Mesothelial cell of epicardium (in vitro differentiated cells): ENCODE results near the gene SLC12A5. TPM values are rescaled to one million over a fixed set of nuclear protein-coding genes. Genes with fewer than 3 reads are reported as not detected.
"Not testable (repeated sequence)": the region's sequence is repeated elsewhere in the genome, so short reads cannot be mapped to it uniquely, and the experiment has no call there.

Experiments
- DNase-seq, 2 experiments: peaks; one replicate each; pipeline ENCODE4 v3.0.0; 2021; ENCODE audit warnings: low spot score in 2 of 2; ENCODE audit not compliant: unreplicated experiment in 2 of 2
- H3K27ac Mint-ChIP-seq: 2 replicates; pipeline ENCODE4 v1.8.0; 2021; ENCODE audit warnings: mixed read lengths
- H3K27me3 Mint-ChIP-seq: 2 replicates; pipeline ENCODE4 v1.8.0; 2021; ENCODE audit warnings: low read depth, mixed read lengths
- H3K36me3 Mint-ChIP-seq: 2 replicates; pipeline ENCODE4 v1.8.0; 2021; ENCODE audit warnings: mixed read lengths
- H3K4me1 Mint-ChIP-seq: 2 replicates; pipeline ENCODE4 v1.8.0; 2021; ENCODE audit warnings: mixed read lengths
- H3K4me3 Mint-ChIP-seq: 2 replicates; pipeline ENCODE4 v1.8.0; 2021; ENCODE audit warnings: mild to moderate bottlenecking, moderate library complexity, mixed read lengths
- H3K9me3 Mint-ChIP-seq: 2 replicates; pipeline ENCODE4 v1.8.0; 2021; ENCODE audit warnings: mixed read lengths
- CTCF ChIP-seq: fragments of 200-600 bp; sonication (generic); IDR thresholded peaks from one replicate; pipeline ENCODE4 v1.5.0; 2021; ENCODE audit warnings: antibody characterized with exemption; ENCODE audit not compliant: unreplicated experiment
- total RNA-seq: library from RNA; stranded (reverse); gene quantifications from 3 replicates; pipeline ENCODE4 v1.2.1, GENCODE V29; 2021

SLC12A5 gene
- total RNA-seq, 1 donor from 2014 or later: 6.9 TPM

- TF ChIP-seq CTCF: no peak
- Mint-ChIP-seq H3K4me1 (peaks cover 47% of the 10 kb centered on the region), H3K36me3 (no peaks in the 10 kb centered on the region), H3K9me3 (no peaks in the 10 kb centered on the region), H3K4me3 (peak within 1 kb of the TSS; percentile 85), H3K27ac (peak within 1 kb of the TSS; percentile 93), H3K27me3 (no peaks in the 10 kb centered on the region)
- peak; percentile 90 to 92 for DNase-seq
Measured at GRCh38 chr20:46089417-46090388, 60.7 kb downstream of the SLC12A5 start, which contains the start of gene NCOA5. NCOA5 (minus strand) TSS chr20:46089962; CDS start chr20:46079424, 10,538 bp downstream.

- not testable (repeated sequence) for H3K36me3 Mint-ChIP-seq, H3K4me3 Mint-ChIP-seq, DNase-seq, H3K27me3 Mint-ChIP-seq, H3K27ac Mint-ChIP-seq, H3K9me3 Mint-ChIP-seq
- peaks cover 27% of the 10 kb centered on the region for H3K4me1 Mint-ChIP-seq
Measured at GRCh38 chr20:46091622-46092535, 62.9 kb downstream of the SLC12A5 start.

- no peaks in the 10 kb centered on the region for H3K36me3 Mint-ChIP-seq
- DNase-seq: no peak
- H3K9me3 Mint-ChIP-seq: peaks cover 3% of the 10 kb centered on the region
- peaks cover 26% of the 10 kb centered on the region for H3K27me3 Mint-ChIP-seq
- H3K4me3 Mint-ChIP-seq: no peak overlapping the region
- peaks cover 10% of the 10 kb centered on the region for H3K4me1 Mint-ChIP-seq
- no peak overlapping the region for H3K27ac Mint-ChIP-seq
- TF ChIP-seq CTCF: no peak
Measured at GRCh38 chr20:46093531-46093930, 64.5 kb downstream of the SLC12A5 start.

GRCh38 chr20:46099491-46100287 is 70.7 kb downstream of the SLC12A5 start:
- DNase-seq: no peak
- no peak for TF ChIP-seq CTCF
- Mint-ChIP-seq H3K4me1 (no peaks in the 10 kb centered on the region), H3K27me3 (peaks cover 79% of the 10 kb centered on the region), H3K4me3 (no peak overlapping the region), H3K27ac (no peak overlapping the region), H3K36me3 (no peaks in the 10 kb centered on the region), H3K9me3 (peaks cover 9% of the 10 kb centered on the region)

GRCh38 chr20:46100444-46100843 is 71.4 kb downstream of the SLC12A5 start:
- peaks cover 83% of the 10 kb centered on the region for H3K27me3 Mint-ChIP-seq
- not testable (repeated sequence) for H3K9me3 Mint-ChIP-seq, H3K4me1 Mint-ChIP-seq

GRCh38 chr20:46100988-46101387 is 72.0 kb downstream of the SLC12A5 start:
- no peak for TF ChIP-seq CTCF
- H3K9me3 Mint-ChIP-seq: peaks cover 9% of the 10 kb centered on the region
- H3K27me3 Mint-ChIP-seq: peaks cover 84% of the 10 kb centered on the region
- no peak for DNase-seq
- H3K27ac Mint-ChIP-seq: no peak overlapping the region
- H3K4me1 Mint-ChIP-seq: no peaks in the 10 kb centered on the region
- no peak overlapping the region for H3K4me3 Mint-ChIP-seq
- no peaks in the 10 kb centered on the region for H3K36me3 Mint-ChIP-seq

More at GRCh38 chr20:46100444-46100843, 71.4 kb downstream of the SLC12A5 start:
- H3K36me3 Mint-ChIP-seq, H3K4me3 Mint-ChIP-seq, H3K27ac Mint-ChIP-seq, DNase-seq: not testable (repeated sequence)
